ENCODE data around the gene MYRIP.

The MYRIP gene

DNA sequence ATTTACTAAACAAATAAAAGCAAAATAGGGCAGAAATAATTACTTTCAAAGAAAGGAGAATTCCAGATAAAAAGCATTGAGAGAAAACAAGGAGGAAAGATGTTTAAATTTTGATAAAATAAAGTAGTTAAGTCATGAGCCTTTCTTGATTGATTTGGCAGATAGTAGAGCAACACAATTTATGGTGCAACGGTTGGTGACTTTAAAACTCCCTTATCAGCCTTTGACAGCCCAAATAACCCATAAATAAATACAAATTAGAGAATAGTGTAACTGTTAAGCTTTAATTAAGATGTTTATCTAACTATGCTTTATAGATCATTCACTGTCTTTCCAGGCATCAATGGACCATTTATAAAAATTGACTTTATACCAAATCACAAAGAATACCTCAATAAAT is 446.1 kb downstream of the MYRIP start:
- Histone ChIP-seq H3K9me3 (ENCODE audit: control insufficient read depth, insufficient read depth, low read length) (no peaks in the 10 kb centered on the region), H4K20me1 (ENCODE audit: control insufficient read depth, insufficient read depth, low read depth, low read length) (no peaks in the 10 kb centered on the region), H3K4me2 (ENCODE audit: low read length) (no peak overlapping the region), H3K9me2 (replicated peaks; ENCODE audit: control insufficient read depth, low read length) (no peaks in the 10 kb centered on the region), H3K79me2 (ENCODE audit: control insufficient read depth, low read length) (no peaks in the 10 kb centered on the region), H3K4me1 (ENCODE audit: control insufficient read depth, low read length) (no peaks in the 10 kb centered on the region), H3K4me3 (ENCODE audit: low read length) (no peak overlapping the region), H3F3A (ENCODE audit: control insufficient read depth, insufficient read depth) (no peaks in the 10 kb centered on the region), H3K27ac (ENCODE audit: low read depth, low read length) (no peak overlapping the region), H3K27me3 (ENCODE audit: control insufficient read depth, low read length) (no peaks in the 10 kb centered on the region), H3K36me3 (ENCODE audit: control insufficient read depth, low read length) (no peaks in the 10 kb centered on the region)
- TF ChIP-seq, protein P1, sequence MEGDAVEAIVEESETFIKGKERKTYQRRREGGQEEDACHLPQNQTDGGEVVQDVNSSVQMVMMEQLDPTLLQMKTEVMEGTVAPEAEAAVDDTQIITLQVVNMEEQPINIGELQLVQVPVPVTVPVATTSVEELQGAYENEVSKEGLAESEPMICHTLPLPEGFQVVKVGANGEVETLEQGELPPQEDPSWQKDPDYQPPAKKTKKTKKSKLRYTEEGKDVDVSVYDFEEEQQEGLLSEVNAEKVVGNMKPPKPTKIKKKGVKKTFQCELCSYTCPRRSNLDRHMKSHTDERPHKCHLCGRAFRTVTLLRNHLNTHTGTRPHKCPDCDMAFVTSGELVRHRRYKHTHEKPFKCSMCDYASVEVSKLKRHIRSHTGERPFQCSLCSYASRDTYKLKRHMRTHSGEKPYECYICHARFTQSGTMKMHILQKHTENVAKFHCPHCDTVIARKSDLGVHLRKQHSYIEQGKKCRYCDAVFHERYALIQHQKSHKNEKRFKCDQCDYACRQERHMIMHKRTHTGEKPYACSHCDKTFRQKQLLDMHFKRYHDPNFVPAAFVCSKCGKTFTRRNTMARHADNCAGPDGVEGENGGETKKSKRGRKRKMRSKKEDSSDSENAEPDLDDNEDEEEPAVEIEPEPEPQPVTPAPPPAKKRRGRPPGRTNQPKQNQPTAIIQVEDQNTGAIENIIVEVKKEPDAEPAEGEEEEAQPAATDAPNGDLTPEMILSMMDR (IDR thresholded peaks at IDR 0.05; ENCODE audit: low read depth, low read length, poor library complexity, severe bottlenecking): no peak
- TF ChIP-seq EZH2phosphoT487 (IDR thresholded peaks at IDR 0.05; ENCODE audit: borderline replicate concordance, low read length): no peak

DNA sequence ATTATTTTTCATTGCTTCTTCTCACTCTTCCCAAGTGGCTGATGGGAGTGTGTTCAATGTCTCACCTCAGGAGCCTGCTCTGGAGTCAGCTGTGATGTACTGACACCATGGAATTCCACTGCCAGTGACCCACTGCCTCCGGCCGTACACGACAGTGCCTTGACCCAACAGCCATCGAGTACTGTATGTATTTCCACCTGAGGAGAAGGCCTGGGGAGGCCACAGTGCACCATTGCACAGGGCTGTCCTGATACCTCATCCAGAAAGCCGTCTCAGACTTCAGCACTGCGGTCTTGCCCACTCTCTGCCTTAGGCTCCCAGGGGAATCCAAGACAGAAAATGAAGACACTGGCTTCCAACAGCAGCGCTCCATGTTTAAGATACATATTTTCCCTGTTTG is 448.7 kb downstream of the MYRIP start:
- no peaks in the 10 kb centered on the region for H3K79me2 ChIP-seq (ENCODE audit: control insufficient read depth, low read length)
- H3K9me3 ChIP-seq (ENCODE audit: control insufficient read depth, insufficient read depth, low read length): no peaks in the 10 kb centered on the region
- TF ChIP-seq EZH2phosphoT487 (IDR thresholded peaks at IDR 0.05; ENCODE audit: borderline replicate concordance, low read length): no peak
- TF ChIP-seq, protein P1 (IDR thresholded peaks at IDR 0.05; ENCODE audit: low read depth, low read length, poor library complexity, severe bottlenecking): no peak
- no peaks in the 10 kb centered on the region for H4K20me1 ChIP-seq (ENCODE audit: control insufficient read depth, insufficient read depth, low read depth, low read length)
- H3K27me3 ChIP-seq (ENCODE audit: control insufficient read depth, low read length): no peaks in the 10 kb centered on the region
- no peak overlapping the region for H3K4me3 ChIP-seq (ENCODE audit: low read length)
- no peaks in the 10 kb centered on the region for H3F3A ChIP-seq (ENCODE audit: control insufficient read depth, insufficient read depth)
- no peak overlapping the region for H3K4me2 ChIP-seq (ENCODE audit: low read length)
- H3K9me2 ChIP-seq (replicated peaks; ENCODE audit: control insufficient read depth, low read length): no peaks in the 10 kb centered on the region
- no peak overlapping the region for H3K27ac ChIP-seq (ENCODE audit: low read depth, low read length)
- no peaks in the 10 kb centered on the region for H3K4me1 ChIP-seq (ENCODE audit: control insufficient read depth, low read length)
- no peaks in the 10 kb centered on the region for H3K36me3 ChIP-seq (ENCODE audit: control insufficient read depth, low read length)

DNA sequence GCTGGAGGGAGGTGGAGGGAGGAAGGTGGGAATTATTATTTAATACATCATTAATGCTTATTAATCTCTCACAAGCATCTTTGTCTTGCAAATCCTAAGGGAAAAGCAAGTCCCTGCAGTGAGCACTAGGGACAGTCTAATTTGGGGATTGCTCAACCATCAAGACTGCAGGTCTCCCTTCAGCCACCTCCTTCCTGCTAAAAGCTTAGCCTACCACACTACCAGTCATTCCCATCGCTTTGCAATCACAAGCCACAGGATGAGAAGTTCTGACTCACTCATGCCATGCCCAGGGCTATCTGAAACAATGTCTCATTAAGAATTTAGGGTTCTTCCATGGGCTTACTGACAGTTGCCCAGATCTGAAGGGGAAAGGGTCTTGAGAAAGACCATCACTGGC is 449.1 kb downstream of the MYRIP start:
- no peaks in the 10 kb centered on the region for H3K79me2 ChIP-seq (ENCODE audit: control insufficient read depth, low read length)
- no peak overlapping the region for H3K4me2 ChIP-seq (ENCODE audit: low read length)
- no peaks in the 10 kb centered on the region for H3K36me3 ChIP-seq (ENCODE audit: control insufficient read depth, low read length)
- no peak overlapping the region for H3K27ac ChIP-seq (ENCODE audit: low read depth, low read length)
- no peaks in the 10 kb centered on the region for H3K9me3 ChIP-seq (ENCODE audit: control insufficient read depth, insufficient read depth, low read length)
- no peak overlapping the region for H3K4me3 ChIP-seq (ENCODE audit: low read length)
- no peaks in the 10 kb centered on the region for H3K9me2 ChIP-seq (replicated peaks; ENCODE audit: control insufficient read depth, low read length)
- no peaks in the 10 kb centered on the region for H4K20me1 ChIP-seq (ENCODE audit: control insufficient read depth, insufficient read depth, low read depth, low read length)
- H3K27me3 ChIP-seq (ENCODE audit: control insufficient read depth, low read length): no peaks in the 10 kb centered on the region
- no peaks in the 10 kb centered on the region for H3K4me1 ChIP-seq (ENCODE audit: control insufficient read depth, low read length)
- H3F3A ChIP-seq (ENCODE audit: control insufficient read depth, insufficient read depth): no peaks in the 10 kb centered on the region
- TF ChIP-seq, protein P1 (IDR thresholded peaks at IDR 0.05; ENCODE audit: low read depth, low read length, poor library complexity, severe bottlenecking): no peak
- no peak for TF ChIP-seq EZH2phosphoT487 (IDR thresholded peaks at IDR 0.05; ENCODE audit: borderline replicate concordance, low read length)

DNA sequence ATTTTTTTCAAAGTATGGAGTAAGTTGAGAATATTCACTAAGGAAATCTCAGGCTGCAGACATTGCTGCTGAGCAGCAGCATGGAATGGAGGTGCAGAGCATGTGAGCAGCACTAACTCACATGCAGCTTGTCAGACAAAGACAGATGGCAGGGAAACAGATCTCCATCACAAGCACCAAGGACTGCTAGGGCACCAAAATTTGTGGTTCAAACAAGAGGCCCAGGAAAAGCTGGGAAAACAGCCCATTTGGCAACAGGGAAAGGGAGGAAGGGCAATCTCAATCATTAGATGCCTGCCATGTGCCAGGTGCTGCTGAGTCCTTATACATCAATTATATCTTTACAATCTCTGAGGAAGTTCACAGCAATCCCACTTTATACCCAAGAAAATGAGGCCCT is 452.9 kb downstream of the MYRIP start:
- no peaks in the 10 kb centered on the region for H4K20me1 ChIP-seq (ENCODE audit: control insufficient read depth, insufficient read depth, low read depth, low read length)
- H3K36me3 ChIP-seq (ENCODE audit: control insufficient read depth, low read length): no peaks in the 10 kb centered on the region
- no peak overlapping the region for H3K4me2 ChIP-seq (ENCODE audit: low read length)
- no peaks in the 10 kb centered on the region for H3K4me1 ChIP-seq (ENCODE audit: control insufficient read depth, low read length)
- no peaks in the 10 kb centered on the region for H3K79me2 ChIP-seq (ENCODE audit: control insufficient read depth, low read length)
- H3F3A ChIP-seq (ENCODE audit: control insufficient read depth, insufficient read depth): no peaks in the 10 kb centered on the region
- no peak overlapping the region for H3K4me3 ChIP-seq (ENCODE audit: low read length)
- no peaks in the 10 kb centered on the region for H3K9me2 ChIP-seq (replicated peaks; ENCODE audit: control insufficient read depth, low read length)
- H3K9me3 ChIP-seq (ENCODE audit: control insufficient read depth, insufficient read depth, low read length): no peaks in the 10 kb centered on the region
- no peaks in the 10 kb centered on the region for H3K27me3 ChIP-seq (ENCODE audit: control insufficient read depth, low read length)
- no peak for TF ChIP-seq EZH2phosphoT487 (IDR thresholded peaks at IDR 0.05; ENCODE audit: borderline replicate concordance, low read length)
- TF ChIP-seq, protein P1 (IDR thresholded peaks at IDR 0.05; ENCODE audit: low read depth, low read length, poor library complexity, severe bottlenecking): no peak
- H3K27ac ChIP-seq (ENCODE audit: low read depth, low read length): no peak overlapping the region

Measured in DOHH2 (cell line).